Measurements from ENCODE around the gene GRID1. TPM values are rescaled to one million over a fixed set of nuclear protein-coding genes. Genes with fewer than 3 reads are reported as not detected.
A peak's percentile ranks its signal among the peaks of the same experiment; 100 is the strongest.

GRID1 gene
- polyA plus RNA-seq, 1 donor (not counting 4 experiments of a cell fraction or from before 2014, with no cell fraction given): 0.01 TPM

DNA sequence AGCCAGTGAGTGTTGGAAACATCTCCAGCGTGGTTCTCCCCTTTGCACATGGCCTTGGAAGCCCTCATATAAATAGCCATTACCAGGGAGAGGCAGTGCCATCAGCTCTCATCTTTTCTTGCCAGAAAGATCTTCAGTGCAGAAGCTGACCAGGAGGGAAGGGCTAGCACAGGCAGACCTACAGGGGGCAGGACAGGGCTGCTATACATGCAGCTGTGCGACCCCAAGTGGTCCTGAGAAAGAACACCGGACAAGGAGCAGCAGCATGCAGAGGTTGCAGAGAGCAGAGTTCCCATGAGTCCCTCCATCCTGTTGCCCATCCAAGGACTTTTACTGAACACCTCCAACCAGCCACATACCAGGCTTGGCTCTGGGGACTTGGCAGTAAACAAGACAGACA is 17.1 kb downstream of the GRID1 start:
- H3K27me3 ChIP-seq (ENCODE audit: control insufficient read depth, extremely low read depth, insufficient read depth, low read length): no peaks in the 10 kb centered on the region
- no peaks in the 10 kb centered on the region for H3K9me3 ChIP-seq (ENCODE audit: control insufficient read depth, low read depth, low read length)
- no peaks in the 10 kb centered on the region for H3K9me1 ChIP-seq (ENCODE audit: control insufficient read depth, extremely low read depth, insufficient read depth, low read length)
- DNase-seq (ENCODE audit: low read depth, low spot score): no peak
- dilution Hi-C loops (cut with MboI; ENCODE audit: extremely low pct_ligation_motif_present, low sequenced_read_pairs): no loop called here
- H3K9ac ChIP-seq (ENCODE audit: control insufficient read depth, extremely low read depth, insufficient read depth, low read length): no peak overlapping the region
- no peak overlapping the region for H3K4me2 ChIP-seq (ENCODE audit: control insufficient read depth, extremely low read depth, insufficient read depth, low read depth, low read length)
- H3K27ac ChIP-seq (ENCODE audit: control insufficient read depth, insufficient read depth, low read length): no peak overlapping the region
- no peaks in the 10 kb centered on the region for H3K79me2 ChIP-seq (ENCODE audit: control insufficient read depth, insufficient read depth, low read length)
- no peak overlapping the region for H3K4me3 ChIP-seq (ENCODE audit: control insufficient read depth in 2 of 3, extremely low read depth in 1 of 3, insufficient read depth in 2 of 3, low read depth in 1 of 3, low read length in 3 of 3)
- H4K20me1 ChIP-seq (ENCODE audit: control insufficient read depth, extremely low read depth, insufficient read depth, low read length): no peaks in the 10 kb centered on the region
- H3K36me3 ChIP-seq (ENCODE audit: control insufficient read depth in 2 of 2, extremely low read depth in 1 of 2, insufficient read depth in 2 of 2, low read length in 2 of 2): no peaks in the 10 kb centered on the region
- peaks cover 4% of the 10 kb centered on the region for H3K4me1 ChIP-seq (ENCODE audit: control insufficient read depth, extremely low read depth, insufficient read depth, low read length)
- H2AFZ ChIP-seq (ENCODE audit: control insufficient read depth, low read length): no peak overlapping the region
- no peak for FAIRE-seq
- TF ChIP-seq CTCF (optimal IDR thresholded peaks at IDR 0.05 in 1 of 3, IDR thresholded peaks at IDR 0.05 in 1 of 3, conservative IDR thresholded peaks at IDR 0.05 in 1 of 3; ENCODE audit: extremely low read depth in 1 of 3, insufficient read depth in 2 of 3, low read length in 3 of 3) (peak in 1 of 3 experiments; percentile 26), EZH2 (IDR thresholded peaks at IDR 0.05; ENCODE audit: low read length) (no peak)

- Histone ChIP-seq H3K4me3 (ENCODE audit: control insufficient read depth in 2 of 3, extremely low read depth in 1 of 3, insufficient read depth in 2 of 3, low read depth in 1 of 3, low read length in 3 of 3) (no peak overlapping the region), H3K9ac (ENCODE audit: control insufficient read depth, extremely low read depth, insufficient read depth, low read length) (no peak overlapping the region), H3K36me3 (ENCODE audit: control insufficient read depth in 2 of 2, extremely low read depth in 1 of 2, insufficient read depth in 2 of 2, low read length in 2 of 2) (no peaks in the 10 kb centered on the region), H3K4me1 (ENCODE audit: control insufficient read depth, extremely low read depth, insufficient read depth, low read length) (peaks cover 4% of the 10 kb centered on the region), H3K4me2 (ENCODE audit: control insufficient read depth, extremely low read depth, insufficient read depth, low read depth, low read length) (no peak overlapping the region), H3K9me1 (ENCODE audit: control insufficient read depth, extremely low read depth, insufficient read depth, low read length) (no peaks in the 10 kb centered on the region), H3K9me3 (ENCODE audit: control insufficient read depth, low read depth, low read length) (no peaks in the 10 kb centered on the region), H4K20me1 (ENCODE audit: control insufficient read depth, extremely low read depth, insufficient read depth, low read length) (no peaks in the 10 kb centered on the region), H2AFZ (ENCODE audit: control insufficient read depth, low read length) (no peak overlapping the region), H3K79me2 (ENCODE audit: control insufficient read depth, insufficient read depth, low read length) (no peaks in the 10 kb centered on the region), H3K27ac (ENCODE audit: control insufficient read depth, insufficient read depth, low read length) (no peak overlapping the region), H3K27me3 (ENCODE audit: control insufficient read depth, extremely low read depth, insufficient read depth, low read length) (no peaks in the 10 kb centered on the region)
- DNase-seq (ENCODE audit: low read depth, low spot score): no peak
- dilution Hi-C loops (cut with MboI; ENCODE audit: extremely low pct_ligation_motif_present, low sequenced_read_pairs): no loop called here
- no peak for FAIRE-seq
- no peak for TF ChIP-seq CTCF (optimal IDR thresholded peaks at IDR 0.05 in 1 of 3, IDR thresholded peaks at IDR 0.05 in 1 of 3, conservative IDR thresholded peaks at IDR 0.05 in 1 of 3; ENCODE audit: extremely low read depth in 1 of 3, insufficient read depth in 2 of 3, low read length in 3 of 3)
- no peak for TF ChIP-seq EZH2 (IDR thresholded peaks at IDR 0.05; ENCODE audit: low read length)
These were observed 18.0 kb downstream of the GRID1 start for GRCh38 chr10:86348321-86349210.
